WERI-Rb-1 (cell line): ENCODE measurements around the gene PREP.

ENCODE experiments used
- DNase-seq: peaks from one replicate; pipeline ENCODE4 v3.0.0-alpha.2; 2020
- H3K27ac ChIP-seq: fragments of 250-450 bp; sonication (Bioruptor Pico); 2 replicates; pipeline ENCODE4 v1.5.1; 2020; ENCODE audit warnings: mild to moderate bottlenecking, moderate library complexity
- H3K27me3 ChIP-seq: fragments of 250-450 bp; sonication (Bioruptor Pico); 2 replicates; pipeline ENCODE4 v1.5.1; 2021; ENCODE audit warnings: mild to moderate bottlenecking, low read depth, moderate library complexity; ENCODE audit not compliant: insufficient read depth, severe bottlenecking
- H3K36me3 ChIP-seq: fragments of 250-450 bp; sonication (Bioruptor Pico); 2 replicates; pipeline ENCODE4 v1.5.1; 2020; ENCODE audit warnings: mild to moderate bottlenecking, moderate library complexity
- H3K4me3 ChIP-seq: 2 replicates; pipeline ENCODE4 v1.5.1; 2011; ENCODE audit warnings: low read depth, mild to moderate bottlenecking, control low read depth, low read length
- H3K9me3 ChIP-seq: fragments of 250-450 bp; sonication (Bioruptor Pico); 2 replicates; pipeline ENCODE4 v1.5.1; 2021; ENCODE audit warnings: mild to moderate bottlenecking, moderate library complexity; ENCODE audit not compliant: severe bottlenecking
- TF ChIP-seq, protein P1 (sequence below): IDR thresholded peaks from 2 replicates; pipeline ENCODE4 v1.5.1; 2011; ENCODE audit warnings: low read depth, mild to moderate bottlenecking, control low read depth, inconsistent platforms, low read length

PREP gene

DNA sequence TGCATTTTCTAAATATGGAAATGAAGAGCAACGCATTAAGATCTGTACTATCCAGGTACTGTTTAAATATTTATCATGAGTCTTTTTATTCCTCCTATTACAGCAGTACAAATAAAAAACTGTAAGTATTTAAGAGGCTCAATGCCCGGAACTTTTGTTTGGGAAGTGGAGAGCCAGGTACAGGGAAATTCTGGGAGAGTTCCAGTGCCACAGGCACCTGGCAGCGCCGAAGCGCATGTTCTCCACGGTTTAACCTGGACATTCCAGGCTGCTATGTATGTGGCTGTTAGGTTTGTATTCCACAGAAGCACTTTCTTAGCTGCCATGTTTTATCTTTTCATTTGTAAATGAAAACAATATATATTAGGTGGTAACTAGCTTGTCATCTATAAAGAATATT, 81.7 kb downstream of the PREP start:
- Histone ChIP-seq H3K9me3 (no peaks in the 10 kb centered on the region), H3K27me3 (no peaks in the 10 kb centered on the region), H3K27ac (no peak overlapping the region), H3K4me3 (no peak overlapping the region), H3K36me3 (peaks cover 12% of the 10 kb centered on the region; the same call in 1 of the 2 replicates)
- TF ChIP-seq, protein P1, sequence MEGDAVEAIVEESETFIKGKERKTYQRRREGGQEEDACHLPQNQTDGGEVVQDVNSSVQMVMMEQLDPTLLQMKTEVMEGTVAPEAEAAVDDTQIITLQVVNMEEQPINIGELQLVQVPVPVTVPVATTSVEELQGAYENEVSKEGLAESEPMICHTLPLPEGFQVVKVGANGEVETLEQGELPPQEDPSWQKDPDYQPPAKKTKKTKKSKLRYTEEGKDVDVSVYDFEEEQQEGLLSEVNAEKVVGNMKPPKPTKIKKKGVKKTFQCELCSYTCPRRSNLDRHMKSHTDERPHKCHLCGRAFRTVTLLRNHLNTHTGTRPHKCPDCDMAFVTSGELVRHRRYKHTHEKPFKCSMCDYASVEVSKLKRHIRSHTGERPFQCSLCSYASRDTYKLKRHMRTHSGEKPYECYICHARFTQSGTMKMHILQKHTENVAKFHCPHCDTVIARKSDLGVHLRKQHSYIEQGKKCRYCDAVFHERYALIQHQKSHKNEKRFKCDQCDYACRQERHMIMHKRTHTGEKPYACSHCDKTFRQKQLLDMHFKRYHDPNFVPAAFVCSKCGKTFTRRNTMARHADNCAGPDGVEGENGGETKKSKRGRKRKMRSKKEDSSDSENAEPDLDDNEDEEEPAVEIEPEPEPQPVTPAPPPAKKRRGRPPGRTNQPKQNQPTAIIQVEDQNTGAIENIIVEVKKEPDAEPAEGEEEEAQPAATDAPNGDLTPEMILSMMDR = no peak
- no peak for DNase-seq

DNA sequence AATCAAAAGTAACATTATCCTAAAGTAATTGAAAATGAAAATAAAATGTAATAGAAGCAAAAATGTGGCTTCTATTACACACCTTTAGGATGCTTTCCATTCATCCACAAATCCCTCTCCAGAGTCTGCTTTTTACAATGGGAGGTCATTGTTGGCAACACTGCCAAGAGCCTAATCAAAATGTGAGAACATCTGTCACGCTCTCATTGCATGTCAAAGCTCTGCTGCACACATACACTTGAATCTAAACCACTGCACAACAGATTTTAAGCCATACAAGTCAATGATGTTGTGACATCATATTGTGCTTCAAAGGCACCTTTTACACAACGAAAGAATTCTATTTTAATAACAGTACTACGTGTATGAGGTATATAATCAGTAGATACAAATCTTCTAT, 82.1 kb downstream of the PREP start:
- peaks cover 12% of the 10 kb centered on the region; the same call in 1 of the 2 replicates for H3K36me3 ChIP-seq
- H3K4me3 ChIP-seq = no peak overlapping the region
- no peaks in the 10 kb centered on the region for H3K27me3 ChIP-seq
- H3K27ac ChIP-seq = no peak overlapping the region
- H3K9me3 ChIP-seq = no peaks in the 10 kb centered on the region
- no peak for DNase-seq
- TF ChIP-seq, protein P1 = no peak

- DNase-seq = no peak
- no peak overlapping the region for H3K4me3 ChIP-seq
- no peaks in the 10 kb centered on the region for H3K27me3 ChIP-seq
- H3K36me3 ChIP-seq = peaks cover 12% of the 10 kb centered on the region; the same call in 1 of the 2 replicates
- TF ChIP-seq, protein P1 = no peak
- no peak overlapping the region for H3K27ac ChIP-seq
- H3K9me3 ChIP-seq = no peaks in the 10 kb centered on the region
These were observed 82.6 kb downstream of the PREP start for GRCh38 chr6:105320271-105320670.

DNA sequence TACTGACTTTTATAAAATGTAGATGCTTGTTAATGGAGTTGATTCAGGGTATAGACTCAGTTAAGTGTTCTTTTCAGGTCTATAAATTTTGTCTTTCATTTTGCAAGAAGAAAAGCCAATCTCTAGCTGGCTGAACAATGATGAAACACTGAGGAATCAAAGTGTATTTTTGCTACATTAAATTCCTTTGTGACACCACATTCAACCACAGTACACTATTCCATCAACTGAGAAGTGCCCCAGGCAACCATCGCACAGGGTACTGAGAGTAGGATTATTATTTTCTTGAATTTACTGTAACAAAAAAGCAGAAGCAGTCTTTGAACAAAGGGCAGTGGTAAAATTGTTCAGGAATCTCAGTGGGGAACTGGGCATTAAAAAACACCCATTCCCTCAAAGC, 83.6 kb downstream of the PREP start:
- no peak overlapping the region for H3K27ac ChIP-seq
- DNase-seq = no peak
- H3K27me3 ChIP-seq = no peaks in the 10 kb centered on the region
- TF ChIP-seq, protein P1 = no peak
- no peaks in the 10 kb centered on the region for H3K9me3 ChIP-seq
- H3K36me3 ChIP-seq = peaks cover 12% of the 10 kb centered on the region; the same call in 1 of the 2 replicates
- H3K4me3 ChIP-seq = no peak overlapping the region

- TF ChIP-seq, protein P1 = no peak
- no peaks in the 10 kb centered on the region for H3K9me3 ChIP-seq
- peaks cover 12% of the 10 kb centered on the region; the same call in 1 of the 2 replicates for H3K36me3 ChIP-seq
- no peak overlapping the region for H3K27ac ChIP-seq
- DNase-seq = no peak
- H3K4me3 ChIP-seq = no peak overlapping the region
- H3K27me3 ChIP-seq = no peaks in the 10 kb centered on the region
These were observed 84.2 kb downstream of the PREP start for GRCh38 chr6:105318660-105319059.
